HG03439 (cell line): ENCODE results near the gene TMEM9.

Source experiments
- ATAC-seq: cut with Tn5 transposase; IDR thresholded peaks from one replicate; pipeline ENCODE4 v1.9.1; 2021; ENCODE audit warnings: mild to moderate bottlenecking, moderate library complexity; ENCODE audit not compliant: unreplicated experiment

Gene TMEM9

DNA sequence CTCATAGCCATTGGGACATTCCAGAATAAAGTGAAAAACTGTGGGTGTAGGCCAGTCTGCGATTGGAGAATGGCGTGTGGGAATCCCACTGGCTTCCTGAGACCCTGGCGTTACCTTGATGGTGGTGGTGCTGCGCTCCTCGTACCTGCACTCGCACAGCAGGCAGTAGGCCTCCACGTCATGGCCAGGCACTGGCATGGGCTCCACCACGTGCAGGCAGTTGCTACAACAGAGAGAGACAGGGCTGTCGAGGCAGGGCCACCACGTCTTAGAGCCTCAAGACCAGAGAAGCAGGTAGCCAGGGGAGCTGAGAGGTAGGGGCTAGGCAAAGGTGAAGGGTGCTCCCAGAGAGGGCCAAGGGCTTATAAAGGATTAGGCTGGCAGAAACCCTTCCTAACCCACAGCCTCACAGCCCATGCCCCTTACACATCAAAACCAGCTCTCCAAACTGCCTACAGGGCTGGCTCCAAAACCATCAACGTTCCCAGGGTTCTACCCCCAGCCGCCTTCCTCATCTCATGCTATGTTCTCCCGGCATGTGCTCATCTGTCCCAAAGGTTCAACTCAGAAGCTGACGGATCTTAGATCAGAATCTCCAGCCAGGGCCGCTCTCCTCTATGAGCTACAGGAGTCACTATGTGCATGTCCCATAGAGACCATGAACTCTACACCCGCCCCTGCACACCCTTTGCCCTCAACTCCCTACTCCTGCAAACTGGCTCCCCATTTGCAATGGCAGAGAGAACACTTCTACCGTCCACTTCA lies 7.5 kb downstream of the TMEM9 start:
- ATAC-seq: no peak

DNA sequence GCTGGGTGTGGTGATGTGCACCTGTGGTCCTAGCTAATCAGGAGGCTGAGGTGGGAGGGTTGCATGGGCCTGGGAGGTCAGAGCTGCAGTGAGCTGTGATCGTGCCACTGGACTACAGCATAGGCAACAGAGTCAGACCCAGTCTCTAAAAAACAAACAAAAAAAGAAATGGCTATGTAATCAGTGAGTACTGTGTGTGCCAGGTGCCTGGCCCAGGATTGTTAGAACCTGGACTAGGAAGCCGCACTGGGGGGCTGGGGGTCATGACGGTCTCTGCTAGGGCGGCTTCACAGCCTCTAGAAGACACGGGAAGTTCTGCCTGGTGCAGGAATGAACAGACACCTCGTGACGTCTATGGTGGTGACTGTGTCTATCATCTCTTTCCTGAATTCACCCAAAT lies 8.5 kb downstream of the TMEM9 start:
- no peak for ATAC-seq

DNA sequence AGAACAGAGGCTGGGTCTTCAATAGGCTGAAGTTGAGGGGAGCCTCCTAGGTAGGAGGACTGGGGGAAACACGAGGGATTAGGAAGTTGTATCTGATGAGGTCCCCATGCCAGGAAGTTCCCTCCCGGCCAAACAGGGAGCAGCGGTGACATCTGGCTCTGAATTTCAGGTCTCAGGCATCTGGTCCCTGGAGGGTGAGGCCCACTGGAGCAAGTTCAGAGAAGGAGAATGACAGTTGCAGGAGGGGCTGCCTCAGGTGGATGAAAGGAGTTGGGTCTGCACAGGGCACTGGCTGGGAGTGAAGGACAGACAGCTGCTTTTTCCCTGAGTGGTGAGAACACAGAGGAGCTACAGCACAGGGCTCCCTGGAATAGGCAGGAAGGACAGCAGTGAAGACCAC lies 9.1 kb downstream of the TMEM9 start:
- no peak for ATAC-seq

DNA sequence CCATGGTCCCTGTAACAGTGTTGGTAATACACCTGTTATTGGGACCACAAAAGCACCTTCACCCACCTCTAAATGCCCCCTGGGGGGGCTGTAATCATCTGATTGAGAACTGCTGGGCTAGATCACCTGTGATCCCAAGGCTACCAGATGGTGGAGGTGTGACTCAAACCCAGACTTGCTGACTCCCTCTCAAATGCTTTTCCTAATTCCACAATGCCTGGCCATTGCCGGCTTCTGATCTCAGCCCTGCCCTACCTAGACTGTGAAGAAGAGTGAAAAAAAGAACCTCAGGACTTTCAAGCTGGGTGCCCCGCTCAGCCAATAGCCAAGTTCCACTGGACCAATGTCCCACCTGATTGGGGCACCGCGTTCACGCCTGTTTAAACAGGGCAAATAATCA lies 9.6 kb downstream of the TMEM9 start:
- ATAC-seq: no peak

DNA sequence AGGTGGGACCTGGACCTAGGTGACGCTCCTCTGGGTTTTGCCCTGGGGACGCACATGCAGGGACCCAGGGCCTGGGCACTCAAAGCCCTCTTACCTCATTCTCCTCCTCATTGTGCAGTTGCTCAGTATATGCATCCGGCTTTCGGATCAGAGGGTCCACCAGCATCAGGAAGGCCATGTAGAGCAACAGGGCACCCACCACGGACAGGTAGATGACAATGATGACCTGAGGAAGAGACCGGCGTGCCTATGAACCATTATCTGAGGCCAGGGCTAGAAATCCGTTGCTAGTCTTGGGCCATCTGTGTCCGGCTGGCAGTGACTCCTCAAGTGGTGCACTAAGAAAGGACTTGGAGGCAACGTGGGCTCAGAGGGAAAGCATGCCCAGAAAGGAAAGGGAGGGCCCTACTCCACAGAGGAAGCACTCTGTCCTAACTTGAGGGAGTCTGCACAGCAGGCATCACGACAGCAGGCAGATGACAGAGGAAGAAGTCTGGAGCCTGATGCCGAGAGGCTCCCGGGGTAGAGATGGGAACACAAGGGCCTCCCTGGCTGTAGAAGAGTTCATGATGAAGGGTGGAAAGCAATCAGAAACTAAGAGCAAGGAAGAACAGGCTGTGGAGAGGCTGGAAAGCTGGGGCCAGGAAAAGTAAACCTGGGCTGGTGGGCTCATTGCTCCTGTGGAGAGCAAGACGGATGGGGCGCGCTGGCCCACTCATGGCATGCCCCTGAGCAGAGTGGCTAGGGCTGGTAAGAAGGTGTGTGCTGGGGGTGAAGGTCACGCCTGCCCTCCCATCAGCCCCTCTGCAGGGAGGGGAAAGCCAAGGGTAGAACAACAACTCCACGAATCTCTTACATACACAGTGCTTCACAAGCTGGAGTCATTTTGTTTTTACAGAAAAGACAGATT lies 10.3 kb downstream of the TMEM9 start:
- ATAC-seq: no peak

DNA sequence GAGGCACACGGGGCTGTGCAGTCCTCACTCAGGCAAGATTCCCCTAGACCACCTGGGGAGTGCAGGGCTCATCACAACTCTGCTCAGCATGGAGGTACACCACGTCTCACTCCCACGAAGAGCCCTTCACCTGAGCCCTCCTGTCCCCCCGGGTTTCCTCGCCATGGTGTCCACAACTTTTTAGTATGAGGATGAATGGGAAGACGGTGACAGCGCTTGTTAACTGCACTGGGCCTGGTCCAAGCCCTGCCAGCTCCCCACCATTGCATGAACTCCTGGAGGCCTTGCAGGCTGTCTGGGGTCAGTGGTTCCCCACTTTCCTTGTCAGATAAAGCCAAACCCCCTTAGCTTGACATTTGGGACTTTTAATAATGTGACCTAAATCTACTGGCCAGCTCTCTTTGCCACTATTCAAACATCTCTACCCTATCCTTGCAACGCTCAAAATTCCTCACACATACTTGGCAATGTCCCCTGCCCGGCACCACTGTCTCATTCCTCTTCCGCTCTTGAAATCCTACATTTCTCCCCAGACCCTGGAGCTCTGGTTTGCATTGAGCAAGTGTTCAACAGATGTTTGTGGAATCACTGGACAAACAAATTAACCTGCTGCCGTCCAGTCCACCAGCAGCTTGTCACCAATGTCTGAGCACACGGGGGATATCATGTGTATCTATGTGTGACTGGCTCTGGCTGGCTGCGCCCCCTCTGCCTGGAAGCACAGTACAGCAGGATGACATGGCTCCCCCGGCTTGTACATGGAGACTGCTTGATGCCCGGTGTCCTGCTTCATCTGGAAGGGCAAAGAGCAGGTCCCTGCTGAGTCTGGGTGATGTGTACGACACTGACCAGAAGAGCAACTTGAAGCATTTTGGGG lies 11.2 kb downstream of the TMEM9 start:
- no peak for ATAC-seq

DNA sequence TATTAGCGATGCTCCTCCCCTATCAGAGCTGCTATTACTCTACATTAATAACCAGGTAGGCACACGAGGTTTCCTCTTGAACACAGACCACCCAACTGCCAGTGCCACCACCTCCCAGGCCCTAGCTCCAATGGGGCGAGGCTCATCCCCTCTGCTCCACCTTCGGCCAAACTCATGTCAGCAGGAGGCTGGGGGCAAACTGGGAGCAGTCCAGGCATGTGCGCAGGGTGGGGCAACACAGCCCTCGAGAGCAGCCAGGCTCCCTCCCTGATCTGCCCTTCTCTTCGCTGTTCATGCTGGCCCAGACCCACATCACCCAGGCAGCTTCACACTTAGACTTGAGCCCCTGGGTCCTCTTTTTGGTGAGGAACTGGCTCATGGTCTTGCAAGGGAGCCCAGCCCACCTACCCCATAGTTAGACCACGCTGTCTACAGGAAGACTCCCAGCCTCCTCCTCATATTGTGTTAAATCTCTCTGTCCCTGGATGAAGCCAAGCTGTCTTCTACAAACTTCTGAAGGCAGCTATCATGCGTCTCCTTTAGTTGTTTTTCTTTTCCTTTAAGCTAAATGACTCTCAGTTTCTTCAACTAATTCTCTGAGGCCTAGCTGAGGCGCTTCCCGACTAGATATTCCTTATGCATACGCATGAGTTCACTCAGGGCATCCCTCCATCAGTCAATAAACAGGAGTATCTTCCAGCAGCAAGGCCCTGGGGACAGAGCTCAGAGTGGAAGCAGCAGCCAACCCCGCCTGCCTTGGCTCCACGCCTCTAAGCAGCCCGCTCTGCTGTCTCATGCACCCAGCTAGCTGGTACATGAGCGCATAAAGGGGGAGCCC lies 12.0 kb downstream of the TMEM9 start:
- no peak for ATAC-seq

DNA sequence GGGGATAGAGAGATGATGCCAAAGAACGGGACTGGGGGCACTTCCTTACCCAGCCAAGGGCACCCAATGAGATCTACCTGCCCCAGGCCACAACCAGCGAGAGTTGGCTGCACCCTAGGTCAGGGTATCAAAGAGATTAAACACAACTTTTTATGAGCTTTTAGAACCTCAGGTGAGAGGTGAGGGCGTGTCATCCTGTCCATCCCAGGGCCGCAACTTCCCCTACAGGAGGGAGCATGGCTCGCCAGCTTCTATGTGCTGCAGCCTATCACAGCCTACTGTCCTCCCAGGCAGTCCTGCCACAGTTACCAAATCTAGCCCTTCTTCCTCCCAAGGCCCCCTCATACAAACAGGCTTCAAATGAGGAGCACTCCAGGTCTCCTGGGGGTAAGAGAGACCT lies 12.9 kb downstream of the TMEM9 start:
- ATAC-seq: no peak

DNA sequence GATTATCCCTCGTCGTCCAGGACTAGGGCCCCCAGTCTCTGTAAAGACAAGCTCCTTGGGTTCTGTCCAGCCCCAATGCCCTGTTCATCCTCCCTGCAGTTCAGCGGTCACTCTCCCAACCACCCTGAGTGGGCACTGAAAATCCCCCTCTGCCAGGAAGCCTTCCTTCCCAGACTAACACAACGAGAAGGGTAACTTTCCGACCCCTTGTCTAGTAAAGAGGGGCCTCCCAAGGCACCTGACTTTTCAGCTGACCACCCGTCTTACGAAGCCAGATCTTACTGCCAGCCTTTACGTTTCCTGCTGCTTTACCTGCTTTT lies 13.4 kb downstream of the TMEM9 start:
- no peak for ATAC-seq

DNA sequence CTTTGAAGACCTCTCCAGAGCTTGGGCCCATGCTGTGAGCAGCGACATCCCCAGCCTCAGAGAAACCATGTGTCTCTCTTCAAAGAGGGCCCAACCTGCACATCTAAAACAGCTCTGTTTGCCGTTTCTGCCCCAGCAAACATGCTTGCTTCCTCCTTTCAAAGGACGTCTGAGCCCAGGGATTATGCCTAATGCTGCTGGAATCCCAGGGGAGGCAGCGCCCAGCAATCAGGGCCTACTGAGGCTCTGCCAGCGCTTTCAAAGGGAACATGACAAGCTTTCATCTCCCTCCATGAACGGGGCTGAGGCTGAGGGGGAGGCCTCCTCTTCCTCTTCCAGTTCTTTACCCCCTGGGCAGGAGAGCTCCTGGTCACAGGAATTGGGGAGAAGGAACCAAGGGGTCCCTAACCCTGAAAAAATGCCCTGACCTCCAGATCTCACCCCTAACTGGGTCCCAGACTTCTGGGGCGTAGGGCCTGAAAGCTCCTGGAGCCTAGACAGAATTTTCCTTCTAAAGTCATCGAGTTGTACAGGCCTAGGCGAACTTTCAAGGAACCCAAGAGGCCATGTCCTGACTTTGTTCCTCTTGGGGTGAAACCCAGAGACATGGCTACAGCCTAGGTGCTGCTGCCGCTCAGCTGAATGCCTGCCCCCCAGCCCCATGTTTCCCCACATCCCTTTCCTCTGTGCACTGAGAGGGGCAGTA lies 13.9 kb downstream of the TMEM9 start:
- no peak for ATAC-seq

DNA sequence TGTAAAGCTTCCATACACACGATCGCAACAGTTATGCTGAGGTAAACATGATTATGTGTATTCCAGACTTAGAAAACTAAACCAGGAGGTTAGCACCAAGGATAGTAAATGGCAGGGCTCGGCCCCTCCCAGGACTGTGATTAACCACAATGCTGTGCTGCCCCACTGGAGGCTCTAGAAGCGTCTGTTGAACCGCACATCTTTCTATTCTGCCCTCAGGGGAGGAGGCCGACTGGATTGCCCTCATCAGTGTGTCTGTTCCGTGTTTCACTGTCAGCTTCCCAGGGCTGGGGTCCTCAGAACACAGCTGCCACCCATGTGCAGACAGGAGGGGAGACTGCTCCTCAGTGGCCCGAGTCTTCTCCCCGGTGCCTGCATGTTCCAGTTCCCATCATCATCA lies 14.5 kb downstream of the TMEM9 start:
- no peak for ATAC-seq

DNA sequence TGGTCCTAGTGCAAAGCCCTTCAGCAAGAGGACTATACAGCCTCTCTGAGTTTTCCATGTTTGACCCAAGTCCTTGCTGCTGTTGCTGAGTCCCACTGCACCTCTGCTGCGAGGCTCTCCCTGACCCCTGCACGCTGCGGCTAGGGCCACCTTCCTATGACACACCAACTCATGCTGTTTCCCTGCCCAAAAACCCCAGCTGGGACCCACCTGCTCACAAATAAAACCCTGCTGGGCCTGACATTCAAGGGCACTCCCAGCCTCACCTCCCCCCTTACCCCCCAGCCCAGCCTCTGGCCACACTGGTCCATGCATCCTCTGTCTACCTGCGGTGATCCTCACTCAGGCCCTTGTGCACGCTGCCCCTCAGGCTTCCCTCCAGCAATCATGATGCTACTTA lies 15.0 kb downstream of the TMEM9 start:
- ATAC-seq: no peak

DNA sequence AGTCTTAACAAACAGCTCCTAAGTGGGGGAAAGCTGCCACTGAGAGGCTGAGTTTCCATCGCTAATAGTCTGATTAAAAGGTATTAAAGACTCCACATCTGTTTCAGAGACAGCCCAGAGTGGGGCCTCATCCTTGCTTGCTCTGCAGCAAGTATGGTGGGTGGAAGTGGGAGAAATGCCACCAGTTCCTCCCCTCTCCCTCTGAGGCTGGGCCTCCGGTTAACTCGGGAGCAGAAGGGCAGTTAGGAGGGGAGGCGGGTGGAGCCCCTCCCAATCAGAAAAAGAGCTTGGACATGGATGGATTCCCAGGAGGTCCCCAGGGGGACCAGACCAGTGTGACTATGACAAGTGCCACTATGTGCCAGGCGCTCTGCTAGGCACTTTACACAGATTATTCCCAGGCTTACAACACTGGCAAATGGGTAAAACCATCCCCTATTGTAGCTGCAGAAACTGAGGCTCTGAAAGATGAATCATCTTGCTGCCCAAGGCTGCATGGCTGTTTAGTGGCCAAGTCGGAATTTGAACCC lies 15.9 kb downstream of the TMEM9 start:
- ATAC-seq: no peak

DNA sequence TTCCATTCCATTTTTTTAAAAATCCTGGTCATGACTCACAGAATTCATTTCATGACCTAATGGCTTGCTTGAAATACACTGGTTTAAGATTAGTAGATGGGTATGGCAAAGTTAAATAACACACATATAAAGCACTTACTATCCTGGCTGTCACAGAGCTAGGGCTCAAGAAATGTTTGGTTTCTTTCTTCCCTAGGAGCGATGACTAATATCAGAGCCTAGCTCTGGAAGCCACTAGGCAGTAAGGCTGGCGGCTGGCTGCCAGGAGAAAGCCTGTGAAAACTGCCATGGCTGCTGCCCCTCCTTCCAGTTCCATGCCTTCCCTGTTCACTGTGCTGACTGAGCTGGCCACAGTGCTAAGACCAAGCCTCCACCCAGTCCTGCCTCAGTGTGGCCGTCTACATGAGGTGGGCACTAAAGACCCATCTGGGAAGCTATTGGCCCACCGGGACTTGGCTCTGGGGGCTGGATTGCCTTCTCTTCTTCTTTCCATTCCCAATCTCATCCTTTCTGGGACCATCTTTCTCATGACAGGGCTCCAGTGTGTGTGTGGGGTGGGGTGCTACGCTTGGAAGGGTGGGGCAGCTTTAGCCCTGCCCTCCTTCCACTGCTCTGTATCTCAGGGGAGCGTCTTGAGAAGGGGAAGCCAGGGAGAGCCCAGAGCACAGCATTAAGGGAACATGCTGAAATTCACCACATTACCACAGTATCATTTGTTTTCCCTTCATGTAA lies 16.5 kb downstream of the TMEM9 start:
- no peak for ATAC-seq

DNA sequence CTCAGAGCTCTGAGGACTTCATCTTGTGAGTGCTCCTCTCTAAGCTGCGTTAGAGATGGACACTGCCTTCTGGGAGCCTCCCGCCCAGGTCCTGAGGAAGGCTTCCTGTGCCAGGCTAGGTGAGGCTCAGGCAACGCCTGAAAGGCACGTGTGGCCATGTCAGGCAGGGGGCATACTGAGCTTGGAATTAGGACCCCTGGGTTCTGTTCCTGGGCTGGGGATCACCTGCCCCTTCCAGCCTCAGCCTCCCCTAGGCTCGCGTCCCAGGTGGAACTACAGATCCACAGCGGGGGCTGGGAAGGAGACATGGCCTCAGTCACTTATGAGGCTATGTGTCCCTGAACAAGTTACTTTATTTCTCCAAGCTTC lies 17.3 kb downstream of the TMEM9 start:
- no peak for ATAC-seq

DNA sequence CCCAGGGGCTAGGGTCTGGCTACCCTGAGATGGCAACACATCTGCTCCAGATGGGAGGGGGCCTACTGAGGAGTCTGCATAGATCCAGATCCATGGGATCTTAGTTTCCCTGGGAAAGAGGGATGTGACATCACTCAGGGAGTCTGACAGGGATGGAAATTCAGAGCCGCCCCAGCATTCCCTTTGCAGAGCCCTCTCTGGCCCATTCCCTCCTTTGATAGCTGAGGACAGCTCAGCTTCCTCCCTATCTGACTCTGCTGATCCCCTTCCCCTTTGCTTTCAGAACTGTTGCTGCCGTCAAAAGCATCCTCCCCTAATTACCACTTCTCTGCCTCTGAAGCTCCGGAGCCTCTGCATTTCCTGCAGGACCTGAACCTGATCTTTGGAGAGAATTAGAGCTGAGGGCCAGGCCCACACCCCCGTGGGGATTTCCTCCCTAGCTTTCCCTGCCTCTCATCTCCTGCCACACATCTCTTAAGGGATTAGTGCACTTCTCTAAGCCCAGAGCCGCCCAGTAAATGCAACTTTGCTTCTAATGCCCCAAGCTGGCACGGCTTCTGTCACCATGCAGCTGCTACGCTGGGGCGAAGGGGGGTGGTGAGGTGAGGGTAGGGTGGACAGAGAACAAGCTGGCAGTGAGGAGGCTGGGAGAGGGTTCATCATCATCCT lies 17.8 kb downstream of the TMEM9 start:
- no peak for ATAC-seq

DNA sequence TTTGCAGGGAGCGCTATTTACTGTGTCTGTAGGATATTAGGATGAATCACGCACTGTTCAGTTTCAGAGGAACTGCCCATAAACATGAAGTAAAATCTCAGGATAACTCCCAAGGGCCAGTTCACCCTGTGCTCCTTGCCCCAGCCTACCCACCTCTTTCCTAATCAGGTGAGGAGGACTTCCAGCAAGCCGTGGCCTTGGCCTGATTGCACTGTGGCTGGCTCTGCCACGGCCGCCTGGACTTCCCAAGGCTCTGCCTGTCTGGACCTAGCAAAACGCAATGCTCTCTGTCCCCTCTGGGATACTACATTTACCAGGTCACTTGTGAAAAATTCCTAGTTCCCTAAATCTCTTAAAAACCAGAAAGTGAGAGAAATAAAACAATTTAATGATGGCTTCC lies 19.9 kb downstream of the TMEM9 start:
- no peak for ATAC-seq

DNA sequence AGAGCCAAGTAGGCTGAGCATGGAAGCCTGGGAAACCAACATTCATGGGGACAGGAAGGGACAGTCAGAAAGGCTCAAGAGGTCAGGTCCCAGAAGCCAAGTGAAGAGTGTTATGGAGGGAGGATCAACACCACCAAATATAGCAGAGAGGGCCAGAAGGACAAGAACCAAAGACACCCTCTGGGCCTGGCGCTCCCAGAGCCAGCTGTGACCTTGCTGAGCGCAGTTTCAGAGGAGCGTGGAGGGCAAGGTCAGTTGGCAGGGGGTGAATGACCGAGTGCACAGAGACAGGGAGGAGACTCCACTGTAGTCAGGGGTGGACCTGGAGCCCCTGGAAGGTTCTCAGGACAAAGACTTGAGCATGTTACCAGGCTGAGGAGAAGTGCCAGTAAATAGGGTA lies 22.9 kb downstream of the TMEM9 start:
- ATAC-seq: no peak

DNA sequence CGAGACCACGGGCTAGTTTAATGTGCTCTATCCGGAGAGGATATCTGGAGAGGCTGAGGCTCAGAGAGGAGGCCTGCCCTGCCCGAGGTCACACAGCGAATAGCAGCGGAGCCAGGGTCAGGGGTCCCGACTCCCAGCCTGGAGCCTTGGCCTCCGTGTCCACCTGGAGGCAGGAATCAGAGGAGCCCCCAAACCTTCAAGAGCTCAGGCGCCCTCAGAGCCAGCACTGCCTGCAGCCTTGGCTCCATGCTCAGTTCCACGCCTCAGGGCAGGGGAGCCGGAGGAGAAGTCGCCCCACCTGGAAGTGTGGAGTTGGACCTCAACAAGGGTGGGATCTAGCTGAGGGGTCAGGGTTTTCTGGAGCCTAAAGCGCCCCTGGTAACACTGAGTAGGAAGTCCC lies 25.3 kb downstream of the TMEM9 start:
- ATAC-seq: no peak
